Measurements from ENCODE around the gene MTUS2. TPM values are rescaled to one million over a fixed set of nuclear protein-coding genes. Genes with fewer than 3 reads are reported as not detected.

Gene MTUS2
- total RNA-seq, 1 donor from 2014 or later = 6.8 TPM

- H3K27ac Mint-ChIP-seq (ENCODE audit: unreplicated experiment) = no peak overlapping the region
- DNase-seq = no peak
These were observed 44.4 kb downstream of the MTUS2 start for GRCh38 chr13:28864544-28864943.

GRCh38 chr13:28865149-28865744 lies 45.1 kb downstream of the MTUS2 start:
- no peaks in the 10 kb centered on the region for H3K36me3 Mint-ChIP-seq (ENCODE audit: unreplicated experiment)
- no peak overlapping the region for H3K4me3 Mint-ChIP-seq (ENCODE audit: unreplicated experiment)
- H3K27ac Mint-ChIP-seq (ENCODE audit: unreplicated experiment) = no peak overlapping the region
- DNase-seq = no peak
- H3K9me3 Mint-ChIP-seq (ENCODE audit: unreplicated experiment) = no peaks in the 10 kb centered on the region
- H3K27me3 Mint-ChIP-seq (ENCODE audit: unreplicated experiment) = no peaks in the 10 kb centered on the region
- H3K4me1 Mint-ChIP-seq (ENCODE audit: low read depth, unreplicated experiment) = peaks cover 9% of the 10 kb centered on the region
- no peak for TF ChIP-seq CTCF (IDR thresholded peaks at IDR 0.05; ENCODE audit: partially characterized antibody, unreplicated experiment)

More at GRCh38 chr13:28864544-28864943, 44.4 kb downstream of the MTUS2 start:
- H3K9me3 Mint-ChIP-seq (ENCODE audit: unreplicated experiment) = no peaks in the 10 kb centered on the region
- no peaks in the 10 kb centered on the region for H3K36me3 Mint-ChIP-seq (ENCODE audit: unreplicated experiment)
- H3K4me1 Mint-ChIP-seq (ENCODE audit: low read depth, unreplicated experiment) = peaks cover 9% of the 10 kb centered on the region
- TF ChIP-seq CTCF (IDR thresholded peaks at IDR 0.05; ENCODE audit: partially characterized antibody, unreplicated experiment) = no peak
- no peak overlapping the region for H3K4me3 Mint-ChIP-seq (ENCODE audit: unreplicated experiment)
- no peaks in the 10 kb centered on the region for H3K27me3 Mint-ChIP-seq (ENCODE audit: unreplicated experiment)

- Mint-ChIP-seq H3K9me3 (ENCODE audit: unreplicated experiment) (no peaks in the 10 kb centered on the region), H3K27me3 (ENCODE audit: unreplicated experiment) (no peaks in the 10 kb centered on the region), H3K36me3 (ENCODE audit: unreplicated experiment) (no peaks in the 10 kb centered on the region), H3K4me3 (ENCODE audit: unreplicated experiment) (no peak overlapping the region), H3K27ac (ENCODE audit: unreplicated experiment) (peak overlapping the region; percentile 10), H3K4me1 (ENCODE audit: low read depth, unreplicated experiment) (peaks cover 9% of the 10 kb centered on the region)
- no peak for DNase-seq
- no peak for TF ChIP-seq CTCF (IDR thresholded peaks at IDR 0.05; ENCODE audit: partially characterized antibody, unreplicated experiment)
These were observed 45.8 kb downstream of the MTUS2 start for GRCh38 chr13:28865951-28866350.

GRCh38 chr13:28866932-28867331 lies 46.8 kb downstream of the MTUS2 start:
- H3K9me3 Mint-ChIP-seq (ENCODE audit: unreplicated experiment) = no peaks in the 10 kb centered on the region
- peaks cover 6% of the 10 kb centered on the region for H3K36me3 Mint-ChIP-seq (ENCODE audit: unreplicated experiment)
- no peaks in the 10 kb centered on the region for H3K27me3 Mint-ChIP-seq (ENCODE audit: unreplicated experiment)
- H3K27ac Mint-ChIP-seq (ENCODE audit: unreplicated experiment) = no peak overlapping the region
- no peak for TF ChIP-seq CTCF (IDR thresholded peaks at IDR 0.05; ENCODE audit: partially characterized antibody, unreplicated experiment)
- DNase-seq = no peak
- no peak overlapping the region for H3K4me3 Mint-ChIP-seq (ENCODE audit: unreplicated experiment)
- H3K4me1 Mint-ChIP-seq (ENCODE audit: low read depth, unreplicated experiment) = peaks cover 9% of the 10 kb centered on the region

GRCh38 chr13:28867564-28867963 lies 47.4 kb downstream of the MTUS2 start:
- DNase-seq = no peak
- Mint-ChIP-seq H3K27me3 (ENCODE audit: unreplicated experiment) (no peaks in the 10 kb centered on the region), H3K4me1 (ENCODE audit: low read depth, unreplicated experiment) (peaks cover 9% of the 10 kb centered on the region), H3K27ac (ENCODE audit: unreplicated experiment) (no peak overlapping the region), H3K4me3 (ENCODE audit: unreplicated experiment) (no peak overlapping the region), H3K36me3 (ENCODE audit: unreplicated experiment) (peaks cover 12% of the 10 kb centered on the region), H3K9me3 (ENCODE audit: unreplicated experiment) (peaks cover 3% of the 10 kb centered on the region)
- no peak for TF ChIP-seq CTCF (IDR thresholded peaks at IDR 0.05; ENCODE audit: partially characterized antibody, unreplicated experiment)

Data from glutamatergic neuron (in vitro differentiated cells).